A673 (cell line): ENCODE data around the gene TNFSF15.

ENCODE experiments used
- EZH2 ChIP-seq: fragments of 200-600 bp; sonication (generic); IDR thresholded peaks from 2 replicates; pipeline ENCODE4 v1.6.1; 2017; ENCODE audit warnings: borderline replicate concordance, low read depth, mild to moderate bottlenecking, mixed read lengths, antibody characterized with exemption, low read length; ENCODE audit not compliant: poor library complexity, severe bottlenecking
- TF ChIP-seq, protein P1 (sequence below): fragments of 300-800, 200-600 bp; sonication (generic); conservative IDR thresholded peaks from 2 replicates; pipeline ENCODE4 v1.5.1; 2017; ENCODE audit warnings: low read depth, mild to moderate bottlenecking, antibody characterized with exemption, low read length, moderate library complexity, mixed read lengths

DNA sequence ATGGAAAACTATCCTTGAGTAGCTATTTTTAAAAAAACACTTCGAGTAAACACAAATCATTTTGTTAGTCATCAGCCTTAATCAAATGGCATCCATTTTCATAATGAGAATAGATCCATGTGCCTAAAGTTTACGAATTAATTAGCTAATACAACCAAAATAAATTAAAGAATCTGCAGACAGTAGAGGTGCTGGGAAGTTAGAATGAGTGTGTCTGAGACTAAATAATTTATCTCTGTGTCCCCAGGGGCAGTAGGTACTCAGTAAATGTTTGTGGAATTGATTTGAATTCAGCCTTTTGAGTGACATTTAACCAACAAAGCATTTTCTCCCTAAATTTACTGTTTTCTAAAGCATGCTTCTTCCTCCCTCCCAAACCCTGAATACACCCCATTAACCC lies 18.6 kb downstream of the TNFSF15 start:
- TF ChIP-seq, protein P1, sequence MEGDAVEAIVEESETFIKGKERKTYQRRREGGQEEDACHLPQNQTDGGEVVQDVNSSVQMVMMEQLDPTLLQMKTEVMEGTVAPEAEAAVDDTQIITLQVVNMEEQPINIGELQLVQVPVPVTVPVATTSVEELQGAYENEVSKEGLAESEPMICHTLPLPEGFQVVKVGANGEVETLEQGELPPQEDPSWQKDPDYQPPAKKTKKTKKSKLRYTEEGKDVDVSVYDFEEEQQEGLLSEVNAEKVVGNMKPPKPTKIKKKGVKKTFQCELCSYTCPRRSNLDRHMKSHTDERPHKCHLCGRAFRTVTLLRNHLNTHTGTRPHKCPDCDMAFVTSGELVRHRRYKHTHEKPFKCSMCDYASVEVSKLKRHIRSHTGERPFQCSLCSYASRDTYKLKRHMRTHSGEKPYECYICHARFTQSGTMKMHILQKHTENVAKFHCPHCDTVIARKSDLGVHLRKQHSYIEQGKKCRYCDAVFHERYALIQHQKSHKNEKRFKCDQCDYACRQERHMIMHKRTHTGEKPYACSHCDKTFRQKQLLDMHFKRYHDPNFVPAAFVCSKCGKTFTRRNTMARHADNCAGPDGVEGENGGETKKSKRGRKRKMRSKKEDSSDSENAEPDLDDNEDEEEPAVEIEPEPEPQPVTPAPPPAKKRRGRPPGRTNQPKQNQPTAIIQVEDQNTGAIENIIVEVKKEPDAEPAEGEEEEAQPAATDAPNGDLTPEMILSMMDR, result no peak
- TF ChIP-seq EZH2, result no peak
